Measurements from ENCODE around the gene TACC2.

TACC2 gene

DNA sequence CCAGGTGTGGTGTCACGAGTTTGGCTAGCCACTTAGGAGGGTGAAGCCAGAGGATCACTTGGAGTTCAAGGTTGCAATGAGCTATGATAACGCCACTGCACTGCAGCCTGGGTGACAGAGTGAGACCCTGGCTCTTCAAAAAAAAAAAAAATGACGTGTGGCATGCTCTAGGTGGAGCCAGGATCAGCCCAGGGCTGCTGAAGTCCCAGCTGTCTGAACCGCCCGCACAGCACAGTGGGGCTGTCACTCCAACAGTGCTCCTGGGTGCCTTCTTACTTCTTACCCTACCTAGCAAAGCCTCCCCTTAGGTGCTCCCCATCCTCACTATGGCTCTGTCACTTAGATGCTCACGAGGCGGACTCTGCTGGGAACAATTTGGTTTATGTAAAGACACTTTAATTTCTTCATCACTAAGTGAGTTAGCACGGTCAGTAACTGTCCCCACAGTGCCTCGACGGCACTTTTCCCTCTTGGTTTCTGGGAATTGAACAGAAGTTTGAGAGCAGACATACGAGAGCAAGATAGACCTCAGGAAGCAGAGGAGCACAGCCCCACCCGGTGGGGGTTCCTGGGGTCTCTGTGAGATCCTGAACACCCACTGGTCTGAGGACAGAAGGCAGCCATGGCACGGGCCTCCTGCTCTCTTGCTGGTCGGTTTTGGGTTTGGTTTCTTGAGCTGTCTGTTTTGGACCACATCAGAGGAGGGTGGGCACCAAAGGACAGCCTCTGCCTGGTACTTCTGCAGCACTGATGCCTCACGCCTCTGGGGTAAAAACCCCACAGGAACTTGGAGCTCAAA, 215.9 kb downstream of the TACC2 start:
- ATAC-seq, result no peak
- no peak for TF ChIP-seq ISL1 (CRISPR knock-in tag; IDR thresholded peaks at IDR 0.05)
- no peak for TF ChIP-seq ZNF8 (CRISPR knock-in tag; IDR thresholded peaks at IDR 0.05)
- TF ChIP-seq RARB (CRISPR knock-in tag; IDR thresholded peaks at IDR 0.05), result no peak
- no peak for TF ChIP-seq SNAI2 (CRISPR knock-in tag; IDR thresholded peaks at IDR 0.05)
- no peak for TF ChIP-seq ZFP3 (CRISPR knock-in tag; IDR thresholded peaks at IDR 0.05)
- no peak for TF ChIP-seq ZNF70 (CRISPR knock-in tag; IDR thresholded peaks at IDR 0.05)
- no peak for TF ChIP-seq GLIS3 (CRISPR knock-in tag; IDR thresholded peaks at IDR 0.05)
- TF ChIP-seq CSDC2 (CRISPR knock-in tag; IDR thresholded peaks at IDR 0.05), result no peak

DNA sequence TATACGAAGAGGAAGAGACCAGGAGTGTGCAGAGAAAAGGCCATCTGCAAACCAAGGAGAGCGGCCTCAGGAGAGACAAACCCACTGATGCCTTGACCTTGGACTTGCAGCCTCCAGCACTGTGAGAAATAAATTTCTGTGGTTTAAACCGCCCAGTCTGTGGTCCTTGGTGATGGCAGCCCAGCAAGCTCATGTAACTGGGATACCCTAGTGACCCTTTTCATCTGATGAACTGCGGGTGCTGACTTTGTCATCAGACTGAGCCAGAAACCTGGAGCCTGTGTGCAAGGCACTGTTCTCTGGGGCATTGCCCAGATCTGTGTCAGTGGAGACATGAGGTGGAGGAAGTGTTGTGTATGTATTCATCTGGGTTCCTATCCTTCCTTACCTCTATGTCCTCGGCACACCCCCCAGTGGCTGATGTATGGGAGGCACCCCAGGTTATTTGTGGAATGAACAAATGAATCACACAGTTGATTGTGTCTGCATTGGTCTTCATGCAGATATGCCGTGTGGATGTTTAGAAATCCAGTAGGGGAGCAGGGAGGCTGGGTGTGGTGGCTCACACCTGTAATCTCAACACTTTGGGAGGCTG, 217.6 kb downstream of the TACC2 start:
- ATAC-seq, result 0 out of 3 replicates have a peak, but pooled peaks have one; percentile 16
- TF ChIP-seq ZFP30 (CRISPR knock-in tag; IDR thresholded peaks at IDR 0.05) (no peak), TCF4 (CRISPR knock-in tag; IDR thresholded peaks at IDR 0.05; ENCODE audit: borderline replicate concordance) (no peak), SNAI2 (CRISPR knock-in tag; IDR thresholded peaks at IDR 0.05) (no peak), GLIS3 (CRISPR knock-in tag; IDR thresholded peaks at IDR 0.05) (no peak), ZNF70 (CRISPR knock-in tag; IDR thresholded peaks at IDR 0.05) (no peak), ZC3H10 (CRISPR knock-in tag; IDR thresholded peaks at IDR 0.05) (no peak), BACH2 (CRISPR knock-in tag; IDR thresholded peaks at IDR 0.05; ENCODE audit: borderline replicate concordance) (no peak), ISL1 (CRISPR knock-in tag; IDR thresholded peaks at IDR 0.05) (no peak), TOX (CRISPR knock-in tag; IDR thresholded peaks at IDR 0.05; ENCODE audit: borderline replicate concordance) (no peak), ARNTL (CRISPR knock-in tag; IDR thresholded peaks at IDR 0.05; ENCODE audit: borderline replicate concordance, low read depth) (no peak), OSR1 (CRISPR knock-in tag; IDR thresholded peaks at IDR 0.05) (no peak), PPARA (CRISPR knock-in tag; IDR thresholded peaks at IDR 0.05; ENCODE audit: borderline replicate concordance) (no peak), CSDC2 (CRISPR knock-in tag; IDR thresholded peaks at IDR 0.05) (no peak)
- TF ChIP-seq, protein P1, sequence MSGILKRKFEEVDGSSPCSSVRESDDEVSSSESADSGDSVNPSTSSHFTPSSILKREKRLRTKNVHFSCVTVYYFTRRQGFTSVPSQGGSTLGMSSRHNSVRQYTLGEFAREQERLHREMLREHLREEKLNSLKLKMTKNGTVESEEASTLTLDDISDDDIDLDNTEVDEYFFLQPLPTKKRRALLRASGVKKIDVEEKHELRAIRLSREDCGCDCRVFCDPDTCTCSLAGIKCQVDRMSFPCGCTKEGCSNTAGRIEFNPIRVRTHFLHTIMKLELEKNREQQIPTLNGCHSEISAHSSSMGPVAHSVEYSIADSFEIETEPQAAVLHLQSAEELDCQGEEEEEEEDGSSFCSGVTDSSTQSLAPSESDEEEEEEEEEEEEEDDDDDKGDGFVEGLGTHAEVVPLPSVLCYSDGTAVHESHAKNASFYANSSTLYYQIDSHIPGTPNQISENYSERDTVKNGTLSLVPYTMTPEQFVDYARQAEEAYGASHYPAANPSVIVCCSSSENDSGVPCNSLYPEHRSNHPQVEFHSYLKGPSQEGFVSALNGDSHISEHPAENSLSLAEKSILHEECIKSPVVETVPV (CRISPR knock-in tag; IDR thresholded peaks at IDR 0.05), result no peak
- TF ChIP-seq, protein P2, sequence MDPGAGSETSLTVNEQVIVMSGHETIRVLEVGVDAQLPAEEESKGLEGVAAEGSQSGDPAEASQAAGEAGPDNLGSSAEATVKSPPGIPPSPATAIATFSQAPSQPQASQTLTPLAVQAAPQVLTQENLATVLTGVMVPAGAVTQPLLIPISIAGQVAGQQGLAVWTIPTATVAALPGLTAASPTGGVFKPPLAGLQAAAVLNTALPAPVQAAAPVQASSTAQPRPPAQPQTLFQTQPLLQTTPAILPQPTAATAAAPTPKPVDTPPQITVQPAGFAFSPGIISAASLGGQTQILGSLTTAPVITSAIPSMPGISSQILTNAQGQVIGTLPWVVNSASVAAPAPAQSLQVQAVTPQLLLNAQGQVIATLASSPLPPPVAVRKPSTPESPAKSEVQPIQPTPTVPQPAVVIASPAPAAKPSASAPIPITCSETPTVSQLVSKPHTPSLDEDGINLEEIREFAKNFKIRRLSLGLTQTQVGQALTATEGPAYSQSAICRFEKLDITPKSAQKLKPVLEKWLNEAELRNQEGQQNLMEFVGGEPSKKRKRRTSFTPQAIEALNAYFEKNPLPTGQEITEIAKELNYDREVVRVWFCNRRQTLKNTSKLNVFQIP (CRISPR knock-in tag; IDR thresholded peaks at IDR 0.05; ENCODE audit: borderline replicate concordance, low read depth), result no peak
- TF ChIP-seq, protein P3, sequence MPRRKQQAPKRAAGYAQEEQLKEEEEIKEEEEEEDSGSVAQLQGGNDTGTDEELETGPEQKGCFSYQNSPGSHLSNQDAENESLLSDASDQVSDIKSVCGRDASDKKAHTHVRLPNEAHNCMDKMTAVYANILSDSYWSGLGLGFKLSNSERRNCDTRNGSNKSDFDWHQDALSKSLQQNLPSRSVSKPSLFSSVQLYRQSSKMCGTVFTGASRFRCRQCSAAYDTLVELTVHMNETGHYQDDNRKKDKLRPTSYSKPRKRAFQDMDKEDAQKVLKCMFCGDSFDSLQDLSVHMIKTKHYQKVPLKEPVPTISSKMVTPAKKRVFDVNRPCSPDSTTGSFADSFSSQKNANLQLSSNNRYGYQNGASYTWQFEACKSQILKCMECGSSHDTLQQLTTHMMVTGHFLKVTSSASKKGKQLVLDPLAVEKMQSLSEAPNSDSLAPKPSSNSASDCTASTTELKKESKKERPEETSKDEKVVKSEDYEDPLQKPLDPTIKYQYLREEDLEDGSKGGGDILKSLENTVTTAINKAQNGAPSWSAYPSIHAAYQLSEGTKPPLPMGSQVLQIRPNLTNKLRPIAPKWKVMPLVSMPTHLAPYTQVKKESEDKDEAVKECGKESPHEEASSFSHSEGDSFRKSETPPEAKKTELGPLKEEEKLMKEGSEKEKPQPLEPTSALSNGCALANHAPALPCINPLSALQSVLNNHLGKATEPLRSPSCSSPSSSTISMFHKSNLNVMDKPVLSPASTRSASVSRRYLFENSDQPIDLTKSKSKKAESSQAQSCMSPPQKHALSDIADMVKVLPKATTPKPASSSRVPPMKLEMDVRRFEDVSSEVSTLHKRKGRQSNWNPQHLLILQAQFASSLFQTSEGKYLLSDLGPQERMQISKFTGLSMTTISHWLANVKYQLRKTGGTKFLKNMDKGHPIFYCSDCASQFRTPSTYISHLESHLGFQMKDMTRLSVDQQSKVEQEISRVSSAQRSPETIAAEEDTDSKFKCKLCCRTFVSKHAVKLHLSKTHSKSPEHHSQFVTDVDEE (CRISPR knock-in tag; IDR thresholded peaks at IDR 0.05), result no peak
- TF ChIP-seq, protein P4, sequence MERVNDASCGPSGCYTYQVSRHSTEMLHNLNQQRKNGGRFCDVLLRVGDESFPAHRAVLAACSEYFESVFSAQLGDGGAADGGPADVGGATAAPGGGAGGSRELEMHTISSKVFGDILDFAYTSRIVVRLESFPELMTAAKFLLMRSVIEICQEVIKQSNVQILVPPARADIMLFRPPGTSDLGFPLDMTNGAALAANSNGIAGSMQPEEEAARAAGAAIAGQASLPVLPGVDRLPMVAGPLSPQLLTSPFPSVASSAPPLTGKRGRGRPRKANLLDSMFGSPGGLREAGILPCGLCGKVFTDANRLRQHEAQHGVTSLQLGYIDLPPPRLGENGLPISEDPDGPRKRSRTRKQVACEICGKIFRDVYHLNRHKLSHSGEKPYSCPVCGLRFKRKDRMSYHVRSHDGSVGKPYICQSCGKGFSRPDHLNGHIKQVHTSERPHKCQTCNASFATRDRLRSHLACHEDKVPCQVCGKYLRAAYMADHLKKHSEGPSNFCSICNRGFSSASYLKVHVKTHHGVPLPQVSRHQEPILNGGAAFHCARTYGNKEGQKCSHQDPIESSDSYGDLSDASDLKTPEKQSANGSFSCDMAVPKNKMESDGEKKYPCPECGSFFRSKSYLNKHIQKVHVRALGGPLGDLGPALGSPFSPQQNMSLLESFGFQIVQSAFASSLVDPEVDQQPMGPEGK (CRISPR knock-in tag; IDR thresholded peaks at IDR 0.05; ENCODE audit: borderline replicate concordance), result no peak

DNA sequence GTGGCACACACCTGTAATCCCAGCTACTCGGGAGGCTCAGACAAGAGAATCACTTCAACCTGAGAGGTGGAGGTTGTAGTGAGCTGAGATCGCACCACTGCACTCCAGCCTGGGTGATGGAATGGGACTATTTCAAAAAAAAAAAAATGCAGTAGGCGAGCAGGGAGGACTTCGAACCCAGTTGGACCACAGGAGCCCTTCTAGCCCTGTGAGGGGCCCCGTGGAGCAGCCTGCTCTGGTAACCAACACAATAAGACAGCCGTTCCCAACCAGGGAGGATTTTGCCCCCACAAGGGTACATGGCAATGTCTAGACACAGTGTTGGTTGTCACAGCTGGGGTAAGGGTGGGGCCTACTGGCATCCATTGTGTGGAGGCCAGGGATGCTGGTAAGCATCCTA, 218.2 kb downstream of the TACC2 start:
- ATAC-seq, result no peak
- no peak for TF ChIP-seq ZC3H10 (CRISPR knock-in tag; IDR thresholded peaks at IDR 0.05)
- no peak for TF ChIP-seq ZNF8 (CRISPR knock-in tag; IDR thresholded peaks at IDR 0.05)
- no peak for TF ChIP-seq GLIS3 (CRISPR knock-in tag; IDR thresholded peaks at IDR 0.05)
- TF ChIP-seq, protein P1 (CRISPR knock-in tag; IDR thresholded peaks at IDR 0.05), result no peak
- no peak for TF ChIP-seq ZFP30 (CRISPR knock-in tag; IDR thresholded peaks at IDR 0.05)
- no peak for TF ChIP-seq ZNF70 (CRISPR knock-in tag; IDR thresholded peaks at IDR 0.05)
- no peak for TF ChIP-seq ZFP3 (CRISPR knock-in tag; IDR thresholded peaks at IDR 0.05)
- TF ChIP-seq, protein P3 (CRISPR knock-in tag; IDR thresholded peaks at IDR 0.05), result no peak
- no peak for TF ChIP-seq CSDC2 (CRISPR knock-in tag; IDR thresholded peaks at IDR 0.05)
- TF ChIP-seq RARB (CRISPR knock-in tag; IDR thresholded peaks at IDR 0.05), result no peak
- TF ChIP-seq, protein P4 (CRISPR knock-in tag; IDR thresholded peaks at IDR 0.05; ENCODE audit: borderline replicate concordance), result no peak
- TF ChIP-seq ESRRG (CRISPR knock-in tag; IDR thresholded peaks at IDR 0.05), result no peak

Measured in SK-N-SH treated with all-trans-retinoic acid at 6 μM for 48 hours (cell line).